Vagina (tissue), 2 donors: ENCODE results near the gene EYS. TPM values are rescaled to one million over a fixed set of nuclear protein-coding genes. Genes with fewer than 3 reads are reported as not detected.

Source experiments
- DNase-seq, 2 donors: peaks; one replicate each; pipeline ENCODE4 v3.0.0-alpha.2; 2017; ENCODE audit errors: extremely low spot score in 2 of 2
- H3K27ac ChIP-seq: fragments of 200-600 bp; sonication (generic); one replicate; pipeline ENCODE4 v1.5.1; 2019
- H3K27me3 ChIP-seq: fragments of 200-600 bp; sonication (generic); one replicate; pipeline ENCODE4 v1.5.1; 2019
- H3K36me3 ChIP-seq, 2 donors: fragments of 200-600 bp; sonication (generic); one replicate each; pipeline ENCODE4 v1.5.1; 2017 to 2019
- H3K4me1 ChIP-seq: fragments of 200-600 bp; sonication (generic); one replicate; pipeline ENCODE4 v1.5.1; 2019
- H3K4me3 ChIP-seq, 2 donors: fragments of 200-600 bp; sonication (generic); 1 replicate in 1 of 2; 2 replicates in 1 of 2; pipeline ENCODE4 v1.5.1; 2016 to 2019
- H3K9me3 ChIP-seq: fragments of 200-600 bp; sonication (generic); one replicate; pipeline ENCODE4 v1.5.1; 2019
- POLR2A ChIP-seq, 2 donors: fragments of 450-650 bp; IDR thresholded peaks; one replicate each; pipeline ENCODE4 v1.6.1; 2017; ENCODE audit warnings: antibody characterized with exemption in 2 of 2, mild to moderate bottlenecking in 2 of 2, moderate library complexity in 2 of 2
- POLR2AphosphoS5 ChIP-seq, 2 donors: sonication (generic); formaldehyde crosslinking; IDR thresholded peaks; one replicate each; pipeline ENCODE4 v1.9.0; 2017; ENCODE audit warnings: antibody characterized with exemption in 2 of 2, mild to moderate bottlenecking in 2 of 2, low read depth in 1 of 2; ENCODE audit not compliant: insufficient read depth in 1 of 2
- intact Hi-C: fragments of 100-400 bp; cut with DNase I; formaldehyde crosslinking; loops from one replicate; pipeline ENCODE4 v1.15.1; 2023
- total RNA-seq: library from RNA; depleted of rRNA; stranded (reverse); fragments of >200 nt; gene quantifications from one replicate; pipeline ENCODE4 v1.2.3, GENCODE V29; 2016
- TF ChIP-seq, protein P1 (sequence below), 3 experiments: fragments of 450-650 bp in 2 of 3; fragments of 200-600 bp in 1 of 3; sonication (generic) in 1 of 3; IDR thresholded peaks; one replicate each; pipeline ENCODE4 v1.5.1; 2017 to 2019; ENCODE audit warnings: antibody characterized with exemption in 3 of 3, mild to moderate bottlenecking in 2 of 3, moderate library complexity in 2 of 3

The EYS gene
- total RNA-seq, 1 donor from 2014 or later, result not detected

DNA sequence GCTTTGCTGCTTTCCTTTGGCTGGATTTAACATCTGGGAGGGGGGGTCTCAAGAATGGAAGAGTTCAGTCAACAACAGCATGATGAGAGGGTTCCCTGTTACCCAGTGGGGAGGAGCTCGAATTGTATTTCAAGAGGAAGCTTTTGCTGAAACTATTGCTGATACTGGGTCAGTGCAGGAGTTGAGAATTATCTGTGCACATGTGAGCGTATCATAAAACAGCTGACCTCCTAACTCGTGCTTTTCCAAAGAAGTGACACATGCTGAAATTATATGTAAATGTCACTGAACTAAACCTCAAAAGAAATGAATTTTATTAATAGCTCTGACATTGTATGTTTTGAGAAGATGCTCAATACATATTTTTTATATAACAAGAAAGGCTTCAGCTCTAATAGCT lies 1975.1 kb downstream of the EYS start:
- DNase-seq, result no peak
- Histone ChIP-seq H3K27me3 (no peaks in the 10 kb centered on the region), H3K36me3 (no peaks in the 10 kb centered on the region), H3K9me3 (no peaks in the 10 kb centered on the region), H3K4me3 (no peak overlapping the region), H3K27ac (no peak overlapping the region), H3K4me1 (no peaks in the 10 kb centered on the region)
- intact Hi-C loops, result no loop called here
- TF ChIP-seq POLR2A (IDR thresholded peaks at IDR 0.05) (no peak), POLR2AphosphoS5 (IDR thresholded peaks at IDR 0.05; ENCODE audit: insufficient read depth in 1 of 2, low read depth in 1 of 2) (no peak)
- TF ChIP-seq, protein P1, sequence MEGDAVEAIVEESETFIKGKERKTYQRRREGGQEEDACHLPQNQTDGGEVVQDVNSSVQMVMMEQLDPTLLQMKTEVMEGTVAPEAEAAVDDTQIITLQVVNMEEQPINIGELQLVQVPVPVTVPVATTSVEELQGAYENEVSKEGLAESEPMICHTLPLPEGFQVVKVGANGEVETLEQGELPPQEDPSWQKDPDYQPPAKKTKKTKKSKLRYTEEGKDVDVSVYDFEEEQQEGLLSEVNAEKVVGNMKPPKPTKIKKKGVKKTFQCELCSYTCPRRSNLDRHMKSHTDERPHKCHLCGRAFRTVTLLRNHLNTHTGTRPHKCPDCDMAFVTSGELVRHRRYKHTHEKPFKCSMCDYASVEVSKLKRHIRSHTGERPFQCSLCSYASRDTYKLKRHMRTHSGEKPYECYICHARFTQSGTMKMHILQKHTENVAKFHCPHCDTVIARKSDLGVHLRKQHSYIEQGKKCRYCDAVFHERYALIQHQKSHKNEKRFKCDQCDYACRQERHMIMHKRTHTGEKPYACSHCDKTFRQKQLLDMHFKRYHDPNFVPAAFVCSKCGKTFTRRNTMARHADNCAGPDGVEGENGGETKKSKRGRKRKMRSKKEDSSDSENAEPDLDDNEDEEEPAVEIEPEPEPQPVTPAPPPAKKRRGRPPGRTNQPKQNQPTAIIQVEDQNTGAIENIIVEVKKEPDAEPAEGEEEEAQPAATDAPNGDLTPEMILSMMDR (IDR thresholded peaks at IDR 0.05), result no peak

DNA sequence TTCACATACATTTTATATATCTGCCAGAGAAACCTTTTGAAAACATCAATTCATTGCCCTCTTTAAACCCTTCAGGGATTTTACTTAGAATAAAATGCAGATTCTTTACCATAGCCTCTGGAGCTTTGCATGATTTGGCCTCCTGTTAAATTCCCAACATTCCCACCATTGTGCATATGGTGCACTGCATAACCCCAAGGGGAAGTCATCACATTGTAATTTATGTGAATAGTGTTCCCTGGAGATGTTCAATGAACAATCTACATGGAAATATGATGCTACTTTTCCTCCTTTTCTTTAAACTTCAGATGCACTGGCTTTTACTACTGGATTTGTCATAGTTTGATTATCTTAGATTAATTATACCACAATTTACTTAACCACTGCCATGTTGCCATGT lies 1976.7 kb downstream of the EYS start:
- DNase-seq, result no peak
- H3K36me3 ChIP-seq, result no peaks in the 10 kb centered on the region
- H3K27ac ChIP-seq, result no peak overlapping the region
- no peaks in the 10 kb centered on the region for H3K9me3 ChIP-seq
- H3K4me1 ChIP-seq, result no peaks in the 10 kb centered on the region
- H3K27me3 ChIP-seq, result no peaks in the 10 kb centered on the region
- H3K4me3 ChIP-seq, result no peak overlapping the region
- TF ChIP-seq POLR2A (IDR thresholded peaks at IDR 0.05) (no peak), POLR2AphosphoS5 (IDR thresholded peaks at IDR 0.05; ENCODE audit: insufficient read depth in 1 of 2, low read depth in 1 of 2) (no peak)
- TF ChIP-seq, protein P1 (IDR thresholded peaks at IDR 0.05), result no peak
- intact Hi-C loops, result no loop called here

DNA sequence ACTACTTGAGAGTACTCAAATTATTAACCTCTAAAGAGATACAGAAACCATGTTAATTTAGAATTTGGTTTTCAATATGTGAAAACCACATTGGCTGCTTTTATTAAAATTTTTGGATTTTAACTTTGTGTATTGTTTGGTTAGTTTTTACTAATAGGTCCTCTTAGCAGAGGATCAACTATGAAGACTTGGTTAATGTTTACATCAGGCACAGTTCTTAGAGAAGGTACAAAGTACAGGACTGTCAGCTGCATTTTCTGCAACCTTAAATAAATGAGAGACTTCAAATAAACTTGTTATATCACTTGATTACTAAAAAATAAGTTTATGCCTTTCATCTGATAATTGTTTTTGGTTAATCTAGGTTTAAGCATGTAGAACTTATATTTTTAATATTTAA lies 1982.3 kb downstream of the EYS start:
- no peaks in the 10 kb centered on the region for H3K9me3 ChIP-seq
- H3K27ac ChIP-seq, result no peak overlapping the region
- no peak for DNase-seq
- no peaks in the 10 kb centered on the region for H3K27me3 ChIP-seq
- no peaks in the 10 kb centered on the region for H3K36me3 ChIP-seq
- H3K4me3 ChIP-seq, result no peak overlapping the region
- intact Hi-C loops, result no loop called here
- TF ChIP-seq POLR2A (IDR thresholded peaks at IDR 0.05) (no peak), POLR2AphosphoS5 (IDR thresholded peaks at IDR 0.05; ENCODE audit: insufficient read depth in 1 of 2, low read depth in 1 of 2) (no peak)
- TF ChIP-seq, protein P1 (IDR thresholded peaks at IDR 0.05), result no peak
- H3K4me1 ChIP-seq, result no peaks in the 10 kb centered on the region

GRCh38 chr6:63721181-63721580 lies 1985.8 kb downstream of the EYS start:
- no peak overlapping the region for H3K4me3 ChIP-seq
- H3K9me3 ChIP-seq, result no peaks in the 10 kb centered on the region
- TF ChIP-seq POLR2AphosphoS5 (IDR thresholded peaks at IDR 0.05; ENCODE audit: insufficient read depth in 1 of 2, low read depth in 1 of 2) (no peak), POLR2A (IDR thresholded peaks at IDR 0.05) (no peak)
- TF ChIP-seq, protein P1 (IDR thresholded peaks at IDR 0.05), result no peak
- H3K27me3 ChIP-seq, result no peaks in the 10 kb centered on the region
- no peak for DNase-seq
- no peaks in the 10 kb centered on the region for H3K36me3 ChIP-seq
- H3K4me1 ChIP-seq, result no peaks in the 10 kb centered on the region
- intact Hi-C loops, result no loop called here
- H3K27ac ChIP-seq, result no peak overlapping the region

GRCh38 chr6:63716169-63716568 lies 1990.9 kb downstream of the EYS start:
- intact Hi-C loops, result no loop called here
- no peak for DNase-seq
- Histone ChIP-seq H3K4me3 (no peak overlapping the region), H3K27me3 (no peaks in the 10 kb centered on the region), H3K9me3 (no peaks in the 10 kb centered on the region), H3K36me3 (peaks cover 0 to 21% of the 10 kb centered on the region in 2 donors), H3K27ac (no peak overlapping the region), H3K4me1 (no peaks in the 10 kb centered on the region)
- TF ChIP-seq POLR2AphosphoS5 (IDR thresholded peaks at IDR 0.05; ENCODE audit: insufficient read depth in 1 of 2, low read depth in 1 of 2), result no peak
- TF ChIP-seq, protein P1 (IDR thresholded peaks at IDR 0.05), result no peak
- no peak for TF ChIP-seq POLR2A (IDR thresholded peaks at IDR 0.05)
